Smooth muscle cell (in vitro differentiated cells): ENCODE measurements around the gene LDHAL6B. TPM values are rescaled to one million over a fixed set of nuclear protein-coding genes. Genes with fewer than 3 reads are reported as not detected.

Source experiments
- DNase-seq: peaks from one replicate; lab custom pipeline; 2025; ENCODE audit not compliant: unreplicated experiment; lab: John Stamatoyannopoulos, UW
- H2AFZ ChIP-seq: fragments of 200-600 bp; sonication (generic); 2 replicates; pipeline ENCODE4 v1.6.0; 2016; ENCODE audit warnings: antibody characterized with exemption, low read depth, mild to moderate bottlenecking
- H3F3A ChIP-seq: fragments of 200-600 bp; sonication (generic); 2 replicates; pipeline ENCODE4 v1.6.0; 2017; ENCODE audit warnings: antibody characterized with exemption, low read depth
- H3K27ac ChIP-seq: fragments of 200-600 bp; sonication (generic); 2 replicates; pipeline ENCODE4 v1.5.1; 2016; ENCODE audit warnings: low read depth, mild to moderate bottlenecking
- H3K27me3 ChIP-seq: fragments of 200-600 bp; sonication (generic); 2 replicates; pipeline ENCODE4 v1.6.1; 2016; ENCODE audit warnings: low read depth, mild to moderate bottlenecking
- H3K36me3 ChIP-seq: fragments of 200-600 bp; sonication (generic); 2 replicates; pipeline ENCODE4 v1.5.1; 2016; ENCODE audit warnings: low read depth
- H3K4me1 ChIP-seq: fragments of 200-600 bp; sonication (generic); 2 replicates; pipeline ENCODE4 v1.5.1; 2016; ENCODE audit warnings: low read depth
- H3K4me2 ChIP-seq: fragments of 200-600 bp; sonication (generic); 2 replicates; pipeline ENCODE4 v1.6.0; 2016; ENCODE audit warnings: mild to moderate bottlenecking
- H3K4me3 ChIP-seq: fragments of 200-600 bp; sonication (generic); 2 replicates; pipeline ENCODE4 v1.5.1; 2016; ENCODE audit warnings: mild to moderate bottlenecking
- H3K79me2 ChIP-seq: fragments of 200-600 bp; sonication (generic); 2 replicates; pipeline ENCODE4 v1.6.0; 2016; ENCODE audit warnings: low read depth, mild to moderate bottlenecking
- H3K9ac ChIP-seq: fragments of 200-600 bp; sonication (generic); 2 replicates; pipeline ENCODE4 v1.6.0; 2016; ENCODE audit warnings: low read depth
- H3K9me3 ChIP-seq: fragments of 200-600 bp; sonication (generic); replicated peaks from 2 replicates; pipeline ENCODE4 v1.5.1; 2016; ENCODE audit warnings: low read depth
- H4K20me1 ChIP-seq: fragments of 200-600 bp; sonication (generic); 2 replicates; pipeline ENCODE4 v1.6.0; 2016; ENCODE audit warnings: low read depth
- WGBS: methylation state at CpG from one replicate; pipeline ENCODE4 v1.1.7; 2016; ENCODE audit warnings: low lambda C conversion rate; 5-methylcytosine and 5-hydroxymethylcytosine counted together
- polyA plus RNA-seq: library from polyadenylated mRNA; unstranded; fragments of >200 nt; fragmentation: Nextera tagmentation; extraction: Ambion mirVana; gene quantifications from 2 replicates; pipeline ENCODE4 v1.2.1, GENCODE V29; 2016
- total RNA-seq: library from RNA; depleted of rRNA; stranded (reverse); fragments of >200 nt; gene quantifications from 2 replicates; pipeline ENCODE4 v1.2.3, GENCODE V29; 2014
- TF ChIP-seq, protein P1 (sequence below): fragments of 200-600 bp; sonication (generic); IDR thresholded peaks from 2 replicates; pipeline ENCODE4 v1.5.1; 2017; ENCODE audit warnings: borderline replicate concordance, mild to moderate bottlenecking, antibody characterized with exemption; ENCODE audit not compliant: insufficient read depth, poor library complexity, severe bottlenecking

The LDHAL6B gene
- total and polyA plus RNA-seq, 2 experiments from 2014 or later, result not detected

DNA sequence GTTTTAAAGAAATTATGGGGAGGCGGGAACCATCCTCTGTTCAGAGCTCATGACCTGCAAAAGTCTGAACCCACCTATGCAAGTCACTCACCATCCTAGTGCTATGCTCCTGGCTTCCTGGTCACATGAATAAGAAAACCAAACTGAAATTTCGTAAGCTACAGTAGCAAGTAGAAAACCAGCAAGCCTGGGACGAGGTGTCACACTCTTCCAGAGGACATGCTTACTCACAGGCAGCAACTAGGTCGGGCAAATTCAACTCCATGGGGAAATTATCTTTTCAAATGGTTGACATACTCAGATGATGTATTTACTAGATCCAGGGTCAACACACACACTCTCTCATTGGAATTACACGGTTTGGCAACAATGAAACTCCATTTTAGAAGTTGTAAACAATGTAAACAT lies 31.3 kb downstream of the LDHAL6B start:
- TF ChIP-seq, protein P1, sequence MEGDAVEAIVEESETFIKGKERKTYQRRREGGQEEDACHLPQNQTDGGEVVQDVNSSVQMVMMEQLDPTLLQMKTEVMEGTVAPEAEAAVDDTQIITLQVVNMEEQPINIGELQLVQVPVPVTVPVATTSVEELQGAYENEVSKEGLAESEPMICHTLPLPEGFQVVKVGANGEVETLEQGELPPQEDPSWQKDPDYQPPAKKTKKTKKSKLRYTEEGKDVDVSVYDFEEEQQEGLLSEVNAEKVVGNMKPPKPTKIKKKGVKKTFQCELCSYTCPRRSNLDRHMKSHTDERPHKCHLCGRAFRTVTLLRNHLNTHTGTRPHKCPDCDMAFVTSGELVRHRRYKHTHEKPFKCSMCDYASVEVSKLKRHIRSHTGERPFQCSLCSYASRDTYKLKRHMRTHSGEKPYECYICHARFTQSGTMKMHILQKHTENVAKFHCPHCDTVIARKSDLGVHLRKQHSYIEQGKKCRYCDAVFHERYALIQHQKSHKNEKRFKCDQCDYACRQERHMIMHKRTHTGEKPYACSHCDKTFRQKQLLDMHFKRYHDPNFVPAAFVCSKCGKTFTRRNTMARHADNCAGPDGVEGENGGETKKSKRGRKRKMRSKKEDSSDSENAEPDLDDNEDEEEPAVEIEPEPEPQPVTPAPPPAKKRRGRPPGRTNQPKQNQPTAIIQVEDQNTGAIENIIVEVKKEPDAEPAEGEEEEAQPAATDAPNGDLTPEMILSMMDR, result no peak
- Histone ChIP-seq H3K27me3 (no peaks in the 10 kb centered on the region), H3K27ac (no peak overlapping the region), H3K36me3 (no peaks in the 10 kb centered on the region), H3K4me3 (no peak overlapping the region), H3F3A (no peaks in the 10 kb centered on the region), H3K9ac (no peak overlapping the region), H2AFZ (no peak overlapping the region), H3K4me2 (no peak overlapping the region), H3K79me2 (no peaks in the 10 kb centered on the region), H4K20me1 (no peaks in the 10 kb centered on the region), H3K4me1 (no peaks in the 10 kb centered on the region), H3K9me3 (no peaks in the 10 kb centered on the region)
- 88% methylated on average over 5 of the region's 5 CpGs for WGBS
- no peak for DNase-seq

- Histone ChIP-seq H2AFZ (no peak overlapping the region), H4K20me1 (peaks cover 7% of the 10 kb centered on the region), H3K27ac (no peak overlapping the region), H3K9me3 (no peaks in the 10 kb centered on the region), H3F3A (no peaks in the 10 kb centered on the region), H3K79me2 (no peaks in the 10 kb centered on the region), H3K9ac (no peak overlapping the region), H3K4me1 (no peaks in the 10 kb centered on the region), H3K36me3 (no peaks in the 10 kb centered on the region), H3K27me3 (no peaks in the 10 kb centered on the region), H3K4me2 (no peak overlapping the region), H3K4me3 (no peak overlapping the region)
- DNase-seq, result no peak
- TF ChIP-seq, protein P1, result no peak
- WGBS, result 93% methylated on average over 5 of the region's 5 CpGs
Observed at GRCh38 chr15:59240036-59240435, 33.4 kb downstream of the LDHAL6B start.

GRCh38 chr15:59242649-59243048 lies 36.0 kb downstream of the LDHAL6B start:
- 82% methylated on average over 2 of the region's 2 CpGs for WGBS
- peaks cover 8% of the 10 kb centered on the region for H4K20me1 ChIP-seq
- H3K9me3 ChIP-seq, result no peaks in the 10 kb centered on the region
- H3K36me3 ChIP-seq, result no peaks in the 10 kb centered on the region
- H3K79me2 ChIP-seq, result no peaks in the 10 kb centered on the region
- H2AFZ ChIP-seq, result no peak overlapping the region
- H3K27me3 ChIP-seq, result no peaks in the 10 kb centered on the region
- H3K4me3 ChIP-seq, result no peak overlapping the region
- no peak overlapping the region for H3K9ac ChIP-seq
- no peak overlapping the region for H3K27ac ChIP-seq
- H3K4me1 ChIP-seq, result no peaks in the 10 kb centered on the region
- no peaks in the 10 kb centered on the region for H3F3A ChIP-seq
- DNase-seq, result no peak
- no peak overlapping the region for H3K4me2 ChIP-seq
- TF ChIP-seq, protein P1, result no peak

- Histone ChIP-seq H4K20me1 (peaks cover 8% of the 10 kb centered on the region), H3K4me2 (no peak overlapping the region), H3F3A (no peaks in the 10 kb centered on the region), H3K27ac (no peak overlapping the region), H3K27me3 (no peaks in the 10 kb centered on the region), H3K4me3 (no peak overlapping the region), H3K9me3 (no peaks in the 10 kb centered on the region), H3K79me2 (no peaks in the 10 kb centered on the region), H3K9ac (no peak overlapping the region), H2AFZ (no peak overlapping the region), H3K4me1 (no peaks in the 10 kb centered on the region), H3K36me3 (no peaks in the 10 kb centered on the region)
- 91% methylated on average over 5 of the region's 5 CpGs for WGBS
- no peak for DNase-seq
- TF ChIP-seq, protein P1, result no peak
Observed at GRCh38 chr15:59243622-59244021, 37.0 kb downstream of the LDHAL6B start.
